GM18909 (cell line): Measurements from ENCODE around the gene PALLD.

ENCODE experiments used
- ATAC-seq: cut with Tn5 transposase; IDR thresholded peaks from one replicate; pipeline ENCODE4 v1.9.1; 2021; ENCODE audit warnings: mild to moderate bottlenecking; ENCODE audit not compliant: unreplicated experiment, poor library complexity

The PALLD gene

DNA sequence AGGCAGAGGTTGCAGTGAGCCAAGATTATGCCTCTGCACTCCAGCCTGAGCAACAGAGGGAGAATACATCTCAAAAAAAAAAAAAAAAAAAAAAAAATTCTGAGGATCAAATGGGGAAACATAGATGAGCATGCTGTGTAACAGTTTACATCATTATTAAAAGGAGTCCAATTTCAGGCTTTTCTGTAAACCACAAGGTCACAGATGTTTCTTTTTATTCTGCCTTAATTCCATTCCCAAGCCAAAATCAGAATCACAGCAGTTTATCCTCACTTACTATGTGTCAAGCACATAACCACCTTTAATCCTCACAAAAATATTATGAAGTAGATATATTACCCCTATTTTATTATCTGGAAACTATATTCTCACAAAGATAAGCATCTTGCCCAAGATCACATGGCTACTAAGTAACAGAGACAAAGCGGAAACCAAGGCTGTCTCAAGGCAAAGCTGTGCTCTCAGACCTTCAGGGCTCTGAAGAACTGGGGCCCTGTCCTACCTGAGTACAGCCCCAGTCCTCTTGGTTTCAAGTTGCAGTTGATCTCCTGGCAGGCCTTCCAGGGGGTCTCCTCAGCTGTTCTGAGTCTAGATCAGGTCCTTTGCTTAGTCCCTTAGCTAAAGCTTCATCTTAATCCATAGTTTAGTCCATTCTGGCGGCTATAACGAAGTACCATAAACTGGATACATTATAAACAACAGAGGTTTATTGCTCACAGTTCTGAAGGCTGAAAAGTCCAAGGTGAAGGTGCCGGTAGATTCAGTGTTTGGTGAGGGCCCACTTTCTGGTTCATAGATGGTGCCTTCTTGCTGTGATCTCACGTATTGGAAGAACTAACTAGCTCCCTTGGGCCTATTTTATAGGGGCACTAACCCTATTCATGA, 141.3 kb downstream of the PALLD start:
- no peak for ATAC-seq

DNA sequence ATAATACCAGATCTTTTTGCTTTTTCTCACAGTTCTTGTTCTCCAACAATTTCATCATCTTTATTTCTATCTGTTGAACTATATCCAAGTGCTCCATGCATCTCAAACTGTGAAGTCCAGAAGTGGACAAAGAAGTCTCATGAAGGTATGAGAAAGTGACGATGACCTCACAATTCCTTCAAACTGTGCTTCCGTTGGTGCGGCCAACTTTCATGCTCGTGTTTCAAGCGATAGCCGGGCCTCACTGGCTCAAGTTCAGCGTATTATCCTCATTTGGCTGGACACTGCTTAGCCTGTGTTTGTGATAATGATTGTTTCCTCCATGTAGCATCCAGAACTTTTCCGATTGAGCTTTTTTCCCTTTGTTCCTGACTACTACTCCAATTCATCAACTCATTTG, 143.1 kb downstream of the PALLD start:
- no peak for ATAC-seq

DNA sequence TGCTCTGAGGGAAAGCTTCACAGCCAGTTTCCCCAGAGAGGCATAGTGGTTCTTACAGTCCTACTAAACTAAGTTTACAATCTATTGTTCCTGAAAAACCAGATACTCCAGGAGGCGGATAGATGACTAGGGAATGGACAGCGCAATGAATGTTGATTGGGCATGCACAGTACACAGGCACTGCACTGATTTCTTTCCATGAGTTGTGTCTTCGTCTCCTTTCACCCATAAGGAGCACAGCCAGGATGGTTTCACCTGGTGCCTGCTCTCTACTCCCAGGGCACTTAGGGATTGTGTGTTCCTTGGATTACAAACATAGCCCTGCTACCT, 144.9 kb downstream of the PALLD start:
- ATAC-seq = no peak

DNA sequence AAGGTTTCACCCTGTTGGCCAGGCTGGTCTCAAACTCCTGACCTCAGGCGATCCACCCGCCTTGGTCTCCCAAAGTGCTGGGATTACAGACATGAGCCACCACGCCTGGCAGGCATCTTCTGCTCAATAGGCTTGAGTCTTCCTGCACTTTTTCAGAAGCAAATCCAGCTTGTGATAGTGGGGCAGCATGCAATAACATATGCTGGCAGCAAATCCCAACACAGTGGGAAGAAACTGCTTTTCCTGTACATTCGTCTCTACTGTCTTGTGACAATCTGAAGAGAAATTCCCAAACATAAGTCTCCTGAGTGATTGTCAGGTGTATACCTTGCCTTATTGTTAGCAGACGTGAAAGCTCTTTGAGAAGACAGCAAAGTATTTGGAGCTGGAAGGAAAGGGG, 145.7 kb downstream of the PALLD start:
- no peak for ATAC-seq

DNA sequence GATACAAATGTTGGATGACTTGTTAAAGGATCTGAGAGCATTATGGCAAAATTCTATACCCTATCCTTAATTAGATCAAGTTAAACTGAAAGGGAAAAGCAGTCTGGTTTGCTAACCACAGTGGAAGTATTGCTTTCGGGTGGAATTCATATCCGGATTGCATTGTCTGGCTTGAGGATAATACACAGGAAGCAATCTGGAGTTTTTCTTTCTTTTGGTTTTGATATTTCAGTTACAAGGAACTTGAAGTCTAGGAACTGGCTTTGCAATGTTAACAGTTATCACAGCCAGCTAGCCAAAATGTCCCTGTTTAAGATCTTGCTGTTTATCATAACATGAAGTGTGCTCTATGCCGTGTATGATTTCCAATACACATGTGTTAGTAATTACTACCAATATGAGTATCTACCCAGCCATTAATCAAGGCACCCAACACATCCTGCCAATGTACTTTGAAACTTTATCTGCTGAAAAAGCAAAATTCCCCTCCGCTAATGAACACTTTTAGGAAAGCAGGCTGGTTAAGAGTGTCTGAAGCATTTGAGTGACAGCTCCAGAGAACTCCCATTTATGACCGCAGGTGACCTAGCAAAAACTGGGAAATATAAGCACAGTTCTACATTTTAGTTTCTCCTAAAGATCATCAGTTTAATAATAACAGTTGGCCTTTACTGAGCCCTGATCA, 146.4 kb downstream of the PALLD start:
- no peak for ATAC-seq

DNA sequence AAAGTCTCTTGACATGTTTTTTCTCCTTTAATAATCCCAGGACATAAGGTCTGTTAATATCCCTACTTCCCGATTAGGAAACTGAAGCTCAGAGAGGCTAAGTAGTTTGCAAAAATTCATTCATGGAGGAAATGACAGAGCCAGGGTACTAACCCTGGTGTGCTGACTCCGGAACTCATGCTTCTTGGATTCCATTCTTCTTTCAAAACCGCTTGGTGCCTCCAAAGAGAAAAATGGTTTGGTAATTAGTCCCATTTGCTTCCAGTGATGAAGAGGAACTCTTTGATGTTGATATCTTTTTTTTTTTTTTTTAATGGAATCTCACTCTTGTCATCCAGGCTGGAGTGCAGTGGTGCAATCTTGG, 146.9 kb downstream of the PALLD start:
- no peak for ATAC-seq

DNA sequence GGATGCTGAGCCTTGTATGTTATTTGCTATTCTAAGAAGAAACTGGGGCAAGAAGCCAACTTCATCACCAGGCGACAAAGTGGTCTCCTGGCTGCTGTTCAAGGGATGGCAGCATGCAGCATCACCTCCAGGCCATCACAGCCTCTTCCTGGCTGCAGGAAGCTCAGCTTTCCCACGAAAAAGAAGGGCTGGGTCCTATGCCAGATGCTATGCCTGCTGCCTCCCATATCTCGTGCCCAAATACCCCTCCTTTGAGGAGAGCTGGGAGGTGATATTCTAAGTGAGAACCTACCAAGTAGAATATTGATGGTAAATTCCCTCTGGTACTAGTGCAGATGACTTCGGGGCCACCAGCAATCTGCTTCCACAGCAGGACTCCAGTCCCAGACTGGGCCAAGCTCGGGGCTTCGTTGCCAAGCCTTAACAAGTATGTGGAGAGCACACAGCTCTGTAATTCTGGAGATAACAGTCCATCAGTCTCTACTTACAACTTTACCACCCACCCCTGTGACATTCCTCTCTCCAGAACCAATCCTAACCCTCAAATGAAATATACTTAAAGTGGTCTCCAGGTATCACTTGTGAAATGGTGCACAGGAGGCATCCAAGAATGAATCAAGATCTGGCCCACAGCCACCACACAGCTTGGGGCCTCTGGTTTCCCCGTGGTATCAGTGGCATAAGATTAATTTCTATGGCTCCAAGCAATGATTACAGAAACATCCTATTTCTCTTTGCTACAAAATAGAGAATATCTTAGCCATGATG, 149.3 kb downstream of the PALLD start:
- ATAC-seq = no peak

DNA sequence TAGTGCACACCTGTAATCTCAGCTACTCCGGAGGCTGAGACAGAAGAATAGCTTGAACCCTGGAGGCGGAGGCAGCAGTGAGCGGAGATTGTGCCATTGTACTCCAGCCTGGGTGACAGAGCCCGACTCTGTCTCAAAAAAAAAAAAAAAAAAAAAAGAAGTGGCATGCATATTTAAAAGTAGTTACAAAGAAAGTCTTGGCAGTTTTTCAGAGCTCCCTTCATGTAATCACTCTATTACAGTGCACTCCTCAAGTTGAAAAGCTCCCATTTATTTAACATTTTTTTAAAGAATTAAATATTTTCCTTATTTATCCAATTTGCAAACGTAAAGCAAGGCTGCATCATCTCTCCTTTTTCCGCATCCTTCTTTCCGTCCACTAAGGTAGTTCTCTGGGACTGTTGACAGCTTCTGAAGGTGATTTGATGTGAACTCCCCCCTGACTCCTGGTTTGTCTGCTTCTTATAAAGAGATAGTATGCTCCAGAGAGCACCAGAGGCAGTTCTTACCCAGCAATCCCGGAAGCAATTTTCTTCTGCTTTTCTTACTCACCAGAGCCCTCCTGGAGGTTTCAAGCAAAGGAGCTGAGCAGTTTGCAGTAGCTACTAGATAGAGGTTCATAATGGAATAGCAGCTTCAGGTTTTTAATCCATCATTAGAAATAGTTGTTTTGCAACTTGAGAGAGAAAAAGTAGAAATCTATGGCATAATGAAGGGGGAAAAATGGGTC, 151.0 kb downstream of the PALLD start:
- no peak for ATAC-seq

DNA sequence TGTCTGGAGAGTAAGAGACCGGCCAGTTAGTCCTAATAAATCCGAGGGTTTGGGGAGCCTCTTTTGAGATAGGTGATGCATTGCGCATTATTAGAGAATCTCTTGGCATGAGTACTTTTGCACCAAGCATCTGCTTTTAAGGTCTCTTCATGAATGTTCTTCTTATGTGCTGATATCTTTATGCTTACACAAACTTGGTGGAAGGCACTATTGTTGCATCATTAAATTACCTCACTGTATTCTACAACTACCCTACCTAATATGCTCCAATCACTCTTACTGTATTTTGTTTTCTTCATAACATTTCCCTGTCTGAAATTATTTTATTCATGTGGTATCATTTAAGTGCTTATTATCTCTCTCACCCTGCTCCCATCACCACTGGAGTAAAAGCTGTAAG, 151.6 kb downstream of the PALLD start:
- no peak for ATAC-seq

DNA sequence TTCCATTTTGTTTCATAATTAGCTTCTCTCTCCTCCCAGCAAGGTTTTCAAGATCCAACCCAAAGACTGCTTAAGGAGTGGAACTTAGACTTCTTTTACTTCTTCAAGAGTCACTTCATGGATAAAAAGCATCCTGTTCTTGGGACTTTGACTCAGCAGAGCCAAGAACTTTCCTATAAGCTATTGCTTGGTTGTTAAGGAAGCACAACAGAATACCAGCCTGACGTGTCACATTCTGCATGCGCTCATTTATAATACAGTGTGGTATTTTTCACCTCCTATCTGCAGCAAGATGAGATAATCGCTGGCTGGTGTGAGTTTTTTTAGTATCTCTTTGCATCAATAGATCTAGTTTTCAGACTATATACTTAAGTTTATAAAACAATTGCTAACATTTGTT, 152.1 kb downstream of the PALLD start:
- no peak for ATAC-seq

DNA sequence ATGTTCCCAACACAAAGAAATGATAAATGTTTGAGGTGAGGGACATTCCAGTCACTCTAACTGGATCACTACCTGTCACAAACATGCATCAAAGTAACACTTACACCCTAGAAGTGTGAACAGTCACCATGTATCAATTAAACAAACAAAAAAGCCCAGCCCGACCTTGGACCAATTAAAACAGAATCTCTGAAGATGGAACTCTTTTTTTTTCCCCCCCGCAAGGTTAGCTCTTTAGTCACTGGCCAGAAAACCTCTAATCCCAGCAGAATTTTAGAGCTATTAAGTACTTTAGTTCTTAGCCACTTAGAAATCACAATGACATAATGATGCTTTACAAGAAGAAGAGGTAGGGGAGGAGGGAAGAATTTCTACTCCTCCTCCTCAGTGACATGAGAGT, 154.5 kb downstream of the PALLD start:
- no peak for ATAC-seq

DNA sequence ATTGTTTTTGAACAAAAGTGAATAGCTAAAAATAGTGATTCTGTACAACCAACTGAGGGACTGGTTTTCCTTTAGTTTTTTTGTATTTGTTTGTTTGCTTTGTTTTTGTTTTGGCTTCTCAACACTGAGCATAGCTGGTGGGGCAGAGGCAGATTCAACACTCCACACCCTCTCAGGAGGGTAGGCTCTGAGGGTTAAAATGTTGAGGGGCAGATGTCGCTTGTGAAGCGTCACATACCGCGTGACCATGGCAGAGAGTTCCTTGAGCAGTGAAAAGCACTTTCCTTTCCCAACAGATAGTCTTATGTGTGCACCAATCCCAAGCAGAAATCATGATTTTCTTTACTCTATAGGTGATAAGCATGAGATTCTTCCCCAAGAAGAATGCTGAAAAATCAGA, 155.0 kb downstream of the PALLD start:
- ATAC-seq = no peak

DNA sequence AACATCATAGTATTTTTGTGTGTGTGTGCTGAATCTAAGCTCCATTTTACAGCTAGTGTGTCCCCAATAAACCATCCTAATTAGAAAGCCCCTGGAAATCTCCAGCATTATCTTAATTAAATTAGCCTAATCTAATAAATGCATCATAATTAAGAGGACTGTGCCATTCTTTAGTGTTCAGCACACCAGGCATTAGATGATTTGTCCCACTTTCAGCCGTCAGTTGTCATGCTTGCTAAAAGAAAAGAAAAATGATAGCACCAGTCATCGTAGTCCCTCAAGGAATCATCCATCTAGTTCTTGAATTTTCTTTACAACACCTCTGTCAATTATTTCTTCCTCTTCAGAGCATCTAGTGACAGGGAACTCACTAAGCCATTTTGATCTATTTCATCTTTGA, 155.9 kb downstream of the PALLD start:
- no peak for ATAC-seq

DNA sequence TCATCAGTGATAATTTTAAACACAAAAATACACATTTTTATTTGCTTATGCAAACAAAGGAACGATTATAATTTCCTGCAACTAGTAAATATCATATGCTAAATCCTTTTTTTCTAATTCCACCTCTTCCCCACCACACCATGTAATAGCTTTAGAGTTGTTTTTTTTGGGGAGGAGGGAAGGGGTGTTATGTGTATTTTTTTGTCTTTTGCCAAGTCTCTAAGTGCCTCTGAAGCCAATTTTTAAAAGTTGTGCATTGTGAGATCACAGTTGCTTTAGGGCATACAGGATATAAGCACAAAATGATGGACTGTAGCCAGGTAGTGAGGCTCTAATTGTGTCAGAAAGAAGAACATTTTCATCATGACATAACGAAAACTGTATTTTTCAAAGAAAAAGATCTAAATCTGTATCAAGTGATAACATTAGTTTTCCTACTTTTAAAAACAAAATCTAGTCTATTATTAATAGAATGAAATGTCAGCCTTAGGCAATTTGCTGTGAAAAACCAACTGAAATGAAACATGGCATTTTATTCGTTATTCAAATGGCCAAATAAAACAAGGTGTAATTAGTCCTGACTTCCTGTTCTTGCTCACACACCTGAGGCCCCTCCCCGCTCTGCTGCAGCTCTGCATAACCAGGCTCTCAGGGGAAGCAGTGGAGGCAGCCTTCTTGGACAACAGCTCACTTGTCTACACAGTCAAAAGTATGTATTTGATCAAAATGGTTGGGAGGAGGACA, 157.4 kb downstream of the PALLD start:
- no peak for ATAC-seq

DNA sequence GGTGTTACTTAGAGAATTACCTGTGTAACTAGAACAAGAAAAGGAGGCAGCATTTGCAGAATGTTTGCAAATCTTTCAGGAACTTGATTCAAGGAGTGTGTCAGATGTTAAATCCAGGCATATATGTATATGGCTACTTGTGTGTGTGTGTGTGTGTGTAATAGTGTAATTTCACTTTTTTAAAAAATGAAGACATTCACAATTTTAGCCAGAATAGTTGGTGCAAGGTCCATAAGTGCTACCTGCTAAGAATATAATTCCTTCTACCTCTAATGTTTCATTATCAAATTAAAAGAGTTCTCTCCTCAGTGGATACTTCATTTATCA, 158.0 kb downstream of the PALLD start:
- no peak for ATAC-seq

DNA sequence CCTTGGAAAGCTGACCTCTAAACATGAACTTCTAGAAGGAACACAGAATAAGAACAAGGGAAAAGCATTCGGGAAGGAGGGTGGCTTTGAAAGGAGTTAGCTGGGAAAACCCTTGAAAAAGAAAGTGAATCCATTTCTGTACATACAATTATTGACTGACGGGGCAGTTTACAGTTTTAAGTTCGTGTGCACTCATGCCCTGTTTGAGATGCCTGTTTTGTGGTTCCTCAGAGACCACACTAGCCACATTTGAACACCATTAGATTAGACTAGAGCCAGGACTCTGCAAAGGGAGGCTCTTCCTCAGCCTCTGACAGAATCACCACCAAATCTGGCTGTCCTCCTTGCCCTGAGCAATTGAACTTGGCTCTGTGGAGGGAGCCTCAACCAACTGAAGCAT, 158.3 kb downstream of the PALLD start:
- no peak for ATAC-seq

DNA sequence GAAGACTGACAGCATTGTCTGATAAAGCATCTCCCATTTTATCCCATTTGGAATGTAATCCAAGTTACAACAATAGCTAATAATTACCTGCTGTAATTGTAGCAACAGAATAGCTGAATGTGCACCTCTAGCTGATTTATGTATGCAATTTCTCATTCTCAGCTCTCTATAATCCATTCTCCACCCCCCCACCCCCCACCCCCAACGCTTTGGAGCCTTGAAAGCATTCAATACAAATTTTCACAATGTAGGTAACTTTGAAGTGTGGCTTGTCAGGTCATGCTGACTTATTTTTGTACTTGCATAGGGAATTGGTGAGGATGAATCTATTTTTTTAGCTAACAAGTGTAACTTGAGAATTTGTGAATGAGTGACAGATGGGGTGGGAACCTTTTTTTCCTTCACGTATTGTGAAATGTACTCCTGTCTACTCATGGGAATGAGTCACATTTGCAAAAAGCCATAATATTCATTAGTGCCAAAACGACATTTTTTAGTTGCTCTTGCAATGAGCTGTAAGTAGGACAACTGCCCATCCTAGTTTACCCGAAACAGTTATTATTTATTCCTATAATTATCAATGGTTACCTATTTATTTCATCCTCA, 159.3 kb downstream of the PALLD start:
- ATAC-seq = no peak

DNA sequence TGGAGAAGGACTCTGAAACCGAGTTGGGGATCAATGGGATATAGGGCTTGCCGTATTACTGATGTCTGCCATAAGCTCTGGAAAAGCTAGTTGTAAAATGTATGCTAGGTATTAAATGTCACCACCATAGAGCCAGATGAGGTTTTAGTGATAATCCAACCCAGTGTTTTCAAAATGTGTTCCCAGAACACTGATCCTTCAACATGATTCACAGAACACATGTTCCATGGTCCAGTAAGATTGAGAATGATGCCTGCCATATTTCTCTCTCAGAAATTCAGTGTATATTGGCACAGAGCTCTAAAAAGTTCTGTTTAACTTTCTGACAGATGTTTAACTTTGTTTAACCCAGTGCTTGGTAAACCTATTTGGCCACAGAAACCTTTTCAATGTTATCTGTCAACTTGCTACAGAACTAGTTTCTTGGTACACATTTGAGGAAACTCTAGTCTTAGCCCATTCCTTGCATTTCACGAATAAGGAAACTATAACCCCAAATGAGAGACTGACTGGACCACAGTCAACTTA, 160.2 kb downstream of the PALLD start:
- no peak for ATAC-seq

DNA sequence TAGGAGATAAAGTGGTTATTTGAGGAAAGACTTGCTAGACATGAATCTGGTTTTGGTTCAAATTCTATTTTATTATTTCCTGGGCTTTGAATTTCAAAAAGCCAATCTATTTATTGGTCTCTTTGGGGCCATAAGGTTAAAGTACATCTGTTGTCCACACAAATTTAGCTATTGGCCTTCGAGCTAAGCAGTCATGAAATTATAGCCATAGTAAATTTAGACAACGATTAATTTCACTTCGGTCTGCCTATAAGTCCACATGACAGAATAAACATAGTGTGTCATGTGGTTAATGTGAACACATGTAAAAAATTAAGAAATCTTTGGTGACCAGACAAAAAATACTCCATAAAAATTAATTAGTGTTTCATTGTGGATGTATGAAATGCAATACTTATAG, 161.9 kb downstream of the PALLD start:
- ATAC-seq = no peak
